AG08395 (cell line): Measurements from ENCODE around the gene RMND1.
"Not testable (repeated sequence)": the region's sequence is repeated elsewhere in the genome, so short reads cannot be mapped to it uniquely, and the experiment has no call there.

Experiments
- DNase-seq: peaks from one replicate; pipeline ENCODE4 v3.0.0; 2012; ENCODE audit warnings: mixed read lengths, low spot score

Gene RMND1, protein sequence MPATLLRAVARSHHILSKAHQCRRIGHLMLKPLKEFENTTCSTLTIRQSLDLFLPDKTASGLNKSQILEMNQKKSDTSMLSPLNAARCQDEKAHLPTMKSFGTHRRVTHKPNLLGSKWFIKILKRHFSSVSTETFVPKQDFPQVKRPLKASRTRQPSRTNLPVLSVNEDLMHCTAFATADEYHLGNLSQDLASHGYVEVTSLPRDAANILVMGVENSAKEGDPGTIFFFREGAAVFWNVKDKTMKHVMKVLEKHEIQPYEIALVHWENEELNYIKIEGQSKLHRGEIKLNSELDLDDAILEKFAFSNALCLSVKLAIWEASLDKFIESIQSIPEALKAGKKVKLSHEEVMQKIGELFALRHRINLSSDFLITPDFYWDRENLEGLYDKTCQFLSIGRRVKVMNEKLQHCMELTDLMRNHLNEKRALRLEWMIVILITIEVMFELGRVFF

GRCh38 chr6:151451950-151452749, at the start of gene RMND1:
RMND1 (minus strand) TSS chr6:151452126; CDS start chr6:151445811, 6,315 bp downstream.
- DNase-seq, result peak; percentile 99

- DNase-seq, result no peak
These were observed 47.6 kb upstream of the RMND1 start for GRCh38 chr6:151499551-151499950.

DNA sequence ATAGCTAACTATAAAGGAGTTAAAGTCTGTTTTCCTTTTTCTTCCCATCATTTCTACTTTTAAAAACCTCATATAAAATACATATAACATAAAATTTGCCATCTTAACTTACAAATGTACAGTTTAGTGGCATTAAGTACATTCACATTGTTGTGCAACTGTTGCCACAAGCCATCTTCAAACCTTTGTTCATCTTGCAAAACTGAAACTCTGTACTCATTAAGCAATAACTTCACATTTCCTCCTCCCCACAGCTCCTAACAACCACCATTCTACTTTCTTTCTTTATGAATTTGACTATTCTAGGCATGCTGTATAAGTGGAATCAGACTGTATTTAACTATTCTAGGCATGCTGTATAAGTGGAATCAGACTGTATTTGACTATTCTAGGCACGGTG, 46.4 kb upstream of the RMND1 start:
- DNase-seq, result no peak

GRCh38 chr6:151497905-151498304, 46.0 kb upstream of the RMND1 start:
- no peak for DNase-seq

DNA sequence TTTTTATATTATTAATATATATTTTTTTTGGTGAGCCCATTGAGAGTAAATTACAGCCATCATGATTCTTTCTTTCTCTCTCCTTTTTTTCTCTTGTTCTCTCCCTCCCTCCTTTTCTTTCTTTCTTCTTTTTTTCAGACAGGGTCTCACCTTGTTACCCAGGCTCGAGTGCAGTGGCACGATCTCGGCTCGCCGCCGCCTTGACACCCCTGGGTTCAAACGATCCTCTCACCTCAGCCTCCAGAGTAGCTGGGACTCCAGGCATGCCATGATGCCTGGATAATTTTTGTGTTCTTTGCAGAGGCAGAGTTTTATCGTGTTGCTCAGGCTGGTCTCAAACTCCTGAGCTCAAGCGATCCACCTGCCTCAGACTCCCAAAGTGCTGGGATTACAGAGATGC, 43.5 kb upstream of the RMND1 start:
- no peak for DNase-seq

- no peak for DNase-seq
These were observed 43.0 kb upstream of the RMND1 start for GRCh38 chr6:151494936-151495320.

DNA sequence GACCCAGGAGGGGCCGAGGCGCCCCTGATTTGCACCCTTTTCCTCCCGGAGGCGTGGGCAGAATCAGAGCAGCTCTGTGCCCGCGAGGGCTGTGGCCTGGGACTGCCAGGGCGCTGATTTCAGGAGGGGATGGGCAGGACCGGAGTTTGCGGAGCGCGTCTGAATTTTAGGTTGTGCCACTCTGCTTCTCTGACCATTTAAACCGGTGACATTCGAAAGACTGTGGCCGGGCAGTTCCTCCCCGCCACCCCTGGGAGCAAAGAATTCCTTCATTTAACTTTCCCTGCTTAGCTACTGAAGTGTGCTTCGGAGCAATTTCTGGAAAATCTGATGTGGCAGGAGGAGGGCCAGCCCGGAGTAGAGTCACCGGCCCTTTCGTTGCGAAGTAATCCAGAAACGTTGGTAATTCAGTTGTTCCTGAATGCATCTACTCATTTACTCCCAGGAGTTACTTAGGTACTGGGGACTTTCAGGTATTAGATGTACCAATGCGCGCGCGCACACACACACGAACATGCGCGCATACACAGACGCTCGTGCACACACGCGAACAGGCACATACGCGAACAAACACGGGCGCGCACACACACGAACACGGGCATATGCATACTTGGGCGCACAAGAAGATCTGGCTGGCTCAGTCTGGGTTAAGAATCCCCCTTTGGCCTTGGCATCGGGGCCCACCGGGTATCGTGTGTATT, 42.5 kb upstream of the RMND1 start:
- peak; percentile 41 for DNase-seq

DNA sequence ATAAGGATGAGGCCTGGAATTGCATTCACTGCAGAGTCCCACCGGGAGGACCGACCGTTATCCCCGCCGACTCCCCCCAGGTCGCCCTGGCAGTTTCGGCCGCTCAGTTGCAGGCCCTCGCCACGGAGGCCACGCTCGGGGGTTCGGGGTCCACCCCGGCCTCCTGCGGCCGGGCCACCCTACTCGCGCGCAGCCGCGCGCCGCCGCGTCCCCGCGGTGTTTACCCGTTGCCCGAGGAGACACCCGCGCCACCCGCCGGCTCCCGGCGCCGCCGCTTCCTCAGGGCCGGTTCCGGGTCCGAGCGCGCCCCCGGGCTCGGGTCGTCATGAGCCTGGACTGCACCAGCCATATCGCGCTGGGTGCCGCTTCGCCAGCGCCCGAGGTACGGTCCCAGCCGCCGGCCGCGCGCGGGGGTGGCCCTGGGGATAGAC, 41.9 kb upstream of the RMND1 start, which contains the start of gene CCDC170:
CCDC170 (plus strand) TSS at position 214 of the 431 bp plus-strand sequence; CDS start at position 326, 112 bp downstream.
- DNase-seq, result peak; percentile 58

GRCh38 chr6:151493161-151493803, 41.4 kb upstream of the RMND1 start:
- no peak for DNase-seq

- DNase-seq, result no peak
These were observed 39.1 kb upstream of the RMND1 start for GRCh38 chr6:151490996-151491395.

DNA sequence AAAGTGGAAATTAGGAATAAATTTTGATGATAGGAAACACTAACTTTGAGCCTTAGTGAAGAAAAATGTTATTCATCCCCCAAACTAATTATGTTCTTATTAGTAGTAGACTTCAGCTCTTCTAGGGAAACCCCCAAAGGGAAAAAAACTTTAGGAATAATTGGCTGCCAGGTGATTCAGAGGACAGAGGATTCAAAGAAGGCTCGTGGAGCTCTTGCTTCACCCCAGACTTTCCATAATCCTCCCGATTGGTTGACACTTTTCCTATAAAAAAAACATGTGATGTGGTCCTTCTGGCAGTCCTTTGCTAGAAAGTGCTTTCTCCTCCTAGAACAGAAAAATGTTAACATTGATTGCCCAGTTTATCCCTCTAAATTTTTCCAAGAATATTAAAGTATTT, 36.3 kb upstream of the RMND1 start:
- no peak for DNase-seq

GRCh38 chr6:151483994-151484393, 32.1 kb upstream of the RMND1 start:
- no peak for DNase-seq

DNA sequence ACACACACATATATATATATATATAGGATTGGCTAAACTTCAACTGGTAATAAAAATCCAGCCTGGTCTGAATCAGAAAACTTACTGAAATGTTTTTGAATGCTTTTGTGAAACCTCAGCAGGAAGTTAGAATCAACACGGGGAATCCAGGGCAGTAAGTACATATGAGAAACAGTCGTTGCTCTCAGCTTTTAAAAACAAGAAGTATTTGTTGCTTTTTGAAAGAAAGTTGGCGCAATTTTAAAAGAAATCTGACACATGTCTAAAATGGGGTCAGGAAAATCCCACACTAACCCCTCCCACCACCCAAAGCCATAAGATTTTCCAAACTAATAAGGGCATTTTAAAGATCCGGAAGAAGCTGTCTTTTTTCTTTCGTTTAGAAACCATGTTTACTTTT, 30.4 kb upstream of the RMND1 start:
- DNase-seq, result peak; percentile 50

DNA sequence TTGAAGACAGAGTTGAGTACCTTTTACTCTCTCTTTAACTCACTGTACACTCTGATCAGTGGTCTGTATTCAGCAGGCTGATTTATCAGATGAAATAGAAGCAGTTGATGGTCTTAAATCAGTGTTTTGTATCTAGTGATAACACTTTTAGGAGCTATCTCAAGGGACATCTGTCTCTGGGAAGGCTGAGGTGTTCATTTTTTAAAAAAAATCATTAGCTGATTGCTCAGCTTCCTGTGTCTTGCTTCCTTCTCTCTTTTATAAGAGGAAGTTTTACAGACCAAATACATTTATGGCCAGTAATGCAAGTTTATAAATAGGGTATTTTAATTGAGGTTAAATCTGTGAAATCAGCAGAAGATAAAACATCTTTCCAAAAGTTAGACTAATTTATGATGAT, 29.9 kb upstream of the RMND1 start:
- DNase-seq, result no peak

GRCh38 chr6:151478670-151479069, 26.7 kb upstream of the RMND1 start:
- no peak for DNase-seq

GRCh38 chr6:151477726-151478125, 25.8 kb upstream of the RMND1 start:
- DNase-seq, result no peak

DNA sequence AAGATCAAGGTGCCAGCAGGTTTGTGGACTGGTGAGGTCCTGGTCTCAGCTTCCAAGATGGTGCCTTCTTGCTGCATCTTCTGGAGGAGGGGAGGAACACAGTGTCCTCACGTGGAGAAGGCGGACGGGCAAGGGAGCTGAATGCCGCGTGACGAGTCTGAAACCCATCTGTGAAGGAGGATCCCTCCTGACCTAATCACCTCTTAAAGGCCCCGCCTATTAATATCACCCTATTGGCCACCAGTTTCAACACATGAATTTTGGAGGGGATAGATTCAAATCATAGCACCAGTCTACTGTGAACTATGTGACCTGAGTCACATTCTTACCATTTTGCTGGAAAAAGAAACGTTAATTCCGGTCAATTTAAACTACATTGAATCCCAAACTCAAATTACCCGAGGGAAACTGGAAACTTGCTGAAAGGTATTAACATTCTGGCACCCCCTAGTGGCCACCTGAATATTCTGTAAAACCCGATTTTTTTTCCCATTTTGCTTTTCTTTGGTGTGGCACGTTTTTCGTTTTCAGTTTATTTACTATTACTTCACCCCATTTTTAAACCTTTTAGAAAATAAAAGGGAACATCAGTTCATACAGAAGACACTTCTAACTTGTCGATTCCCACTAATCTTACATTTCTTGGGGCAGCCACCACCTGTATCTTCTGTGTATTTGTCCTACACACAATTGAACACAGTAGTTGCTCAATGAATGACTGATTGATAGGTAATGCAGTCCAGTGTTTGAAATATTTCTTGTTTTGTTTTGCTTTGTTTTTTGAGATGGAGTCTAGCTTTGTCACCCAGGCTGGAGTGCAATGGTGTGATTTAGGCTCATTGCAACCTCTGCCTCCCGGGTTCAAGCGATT, 24.0 kb upstream of the RMND1 start:
- DNase-seq, result peak; percentile 52

DNA sequence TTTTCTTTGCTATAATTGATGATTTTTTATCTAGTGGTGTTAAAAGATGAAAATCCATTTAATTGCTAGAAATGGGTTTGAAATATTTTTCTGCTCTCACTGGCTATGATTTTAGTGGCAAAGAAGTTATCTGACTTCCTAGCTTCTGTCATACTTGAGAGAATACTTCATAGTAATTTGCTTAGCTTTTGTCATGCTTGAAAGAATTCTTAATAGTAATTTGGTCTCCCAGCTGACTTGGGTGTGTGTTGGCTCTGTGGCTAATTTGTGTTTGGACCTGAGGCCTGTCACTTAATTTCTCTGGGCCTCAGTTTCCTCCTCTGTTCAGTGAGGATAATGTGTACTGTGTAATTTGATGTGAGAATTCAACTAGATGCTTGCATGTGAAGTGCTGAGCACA, 12.8 kb upstream of the RMND1 start:
- no peak for DNase-seq

- DNase-seq, result no peak
These were observed 9.7 kb upstream of the RMND1 start for GRCh38 chr6:151461673-151462072.

GRCh38 chr6:151455751-151456398, 3.9 kb upstream of the RMND1 start:
- not testable (repeated sequence) for DNase-seq
